Natural killer cell (primary cell): ENCODE measurements around the gene FBXW4. TPM values are rescaled to one million over a fixed set of nuclear protein-coding genes. Genes with fewer than 3 reads are reported as not detected.

Source experiments
- ATAC-seq, 3 donors: fragments of 150-1000 bp in 2 of 3; fragments of 200-7000 bp in 1 of 3; cut with Tn5 transposase; 1 replicate in 1 of 3; 2 replicates in 2 of 3; pipeline ENCODE4 v1.10.0; 2021; ENCODE audit warnings: mild to moderate bottlenecking in 2 of 3, moderate library complexity in 2 of 3
- DNase-seq, 2 donors: peaks; one replicate each; pipeline versions ENCODE4 v3.0.0 to v3.0.0-alpha.2; 2013 to 2021; ENCODE audit warnings: mixed read lengths in 1 of 2
- H3K27ac ChIP-seq: one replicate; pipeline ENCODE4 v1.5.1; 2013; ENCODE audit warnings: mild to moderate bottlenecking, low read length
- H3K27me3 ChIP-seq: one replicate; pipeline ENCODE4 v1.6.1; 2013; ENCODE audit warnings: low read length; ENCODE audit not compliant: control insufficient read depth, insufficient read depth
- H3K36me3 ChIP-seq: one replicate; pipeline ENCODE4 v1.6.1; 2013; ENCODE audit warnings: low read length; ENCODE audit not compliant: control insufficient read depth, insufficient read depth
- H3K4me1 ChIP-seq: one replicate; pipeline ENCODE4 v1.6.1; 2013; ENCODE audit warnings: low read length; ENCODE audit not compliant: control insufficient read depth, insufficient read depth
- H3K4me3 ChIP-seq: one replicate; pipeline ENCODE4 v1.5.1; 2013; ENCODE audit warnings: low read length
- H3K9me3 ChIP-seq: one replicate; pipeline ENCODE4 v1.6.1; 2013; ENCODE audit warnings: low read length; ENCODE audit not compliant: control insufficient read depth, insufficient read depth
- H3K27ac Mint-ChIP-seq, 2 donors: one replicate each; pipeline ENCODE4 v1.8.0; 2022; ENCODE audit warnings: mild to moderate bottlenecking in 2 of 2, mixed read lengths in 2 of 2, moderate library complexity in 1 of 2
- H3K27me3 Mint-ChIP-seq, 2 donors: one replicate each; pipeline ENCODE4 v1.8.0; 2022; ENCODE audit warnings: low read depth in 2 of 2, mixed read lengths in 2 of 2
- H3K36me3 Mint-ChIP-seq: one replicate; pipeline ENCODE4 v1.8.0; 2022; ENCODE audit warnings: mixed read lengths
- H3K4me1 Mint-ChIP-seq, 2 donors: one replicate each; pipeline ENCODE4 v1.8.0; 2022; ENCODE audit warnings: mixed read lengths in 2 of 2
- H3K4me3 Mint-ChIP-seq: one replicate; pipeline ENCODE4 v1.8.0; 2022; ENCODE audit warnings: mild to moderate bottlenecking, moderate library complexity, mixed read lengths
- H3K9me3 Mint-ChIP-seq, 2 donors: one replicate each; pipeline ENCODE4 v1.8.0; 2022; ENCODE audit warnings: mixed read lengths in 2 of 2
- WGBS: methylation state at CpG from one replicate; pipeline ENCODE4 v1.1.7; 2013; ENCODE audit warnings: missing lambda C conversion rate; ENCODE audit not compliant: insufficient coverage; 5-methylcytosine and 5-hydroxymethylcytosine counted together
- intact Hi-C: fragments of 100-400 bp; cut with micrococcal nuclease; formaldehyde crosslinking; loops from one replicate; pipeline ENCODE4 v1.14.2; 2022
- total RNA-seq, 4 donors: library from RNA; stranded (reverse); fragments of 120-200 nt in 1 of 4; gene quantifications; one replicate each; pipeline versions ENCODE4 v1.2.3 to v1.2.4, GENCODE V29; 2013 to 2022
- TF ChIP-seq, protein P1 (sequence below): fragments of 200-600 bp; IDR thresholded peaks from one replicate; pipeline ENCODE4 v1.8.0; 2022; ENCODE audit warnings: antibody characterized with exemption

Gene FBXW4
- total RNA-seq, 3 donors from 2014 or later (not counting 1 experiment from before 2014, with no cell fraction given) = 85.9 to 106 (median 91.9) TPM

DNA sequence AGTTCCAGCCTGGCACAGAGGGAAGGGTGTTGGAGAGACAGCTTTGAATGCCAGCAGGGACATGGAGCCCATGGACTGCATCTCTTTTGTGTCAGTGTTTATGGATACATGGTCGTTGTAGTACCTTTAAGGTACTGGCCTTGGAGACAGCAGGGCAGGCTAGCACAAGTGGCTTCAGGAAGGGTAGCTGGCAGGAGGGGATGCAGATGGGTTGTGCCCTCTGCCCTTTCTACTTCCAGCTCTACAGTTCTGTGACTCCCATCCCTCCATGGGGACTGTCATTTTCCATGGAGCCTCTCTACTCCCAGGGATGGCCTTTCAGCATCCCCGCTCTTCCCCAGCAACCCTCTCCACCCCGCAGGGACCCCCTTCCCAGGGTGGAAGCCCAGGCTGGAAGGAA lies 132.0 kb downstream of the FBXW4 start:
- Histone ChIP-seq H3K27ac (no peak overlapping the region), H3K4me3 (no peak overlapping the region), H3K9me3 (no peaks in the 10 kb centered on the region), H3K36me3 (no peaks in the 10 kb centered on the region), H3K27me3 (peaks cover 22% of the 10 kb centered on the region), H3K4me1 (peaks cover 4% of the 10 kb centered on the region)
- intact Hi-C loops = no loop called here
- peaks cover 15 to 31% of the 10 kb centered on the region in 2 donors for H3K4me1 Mint-ChIP-seq
- TF ChIP-seq, protein P1, sequence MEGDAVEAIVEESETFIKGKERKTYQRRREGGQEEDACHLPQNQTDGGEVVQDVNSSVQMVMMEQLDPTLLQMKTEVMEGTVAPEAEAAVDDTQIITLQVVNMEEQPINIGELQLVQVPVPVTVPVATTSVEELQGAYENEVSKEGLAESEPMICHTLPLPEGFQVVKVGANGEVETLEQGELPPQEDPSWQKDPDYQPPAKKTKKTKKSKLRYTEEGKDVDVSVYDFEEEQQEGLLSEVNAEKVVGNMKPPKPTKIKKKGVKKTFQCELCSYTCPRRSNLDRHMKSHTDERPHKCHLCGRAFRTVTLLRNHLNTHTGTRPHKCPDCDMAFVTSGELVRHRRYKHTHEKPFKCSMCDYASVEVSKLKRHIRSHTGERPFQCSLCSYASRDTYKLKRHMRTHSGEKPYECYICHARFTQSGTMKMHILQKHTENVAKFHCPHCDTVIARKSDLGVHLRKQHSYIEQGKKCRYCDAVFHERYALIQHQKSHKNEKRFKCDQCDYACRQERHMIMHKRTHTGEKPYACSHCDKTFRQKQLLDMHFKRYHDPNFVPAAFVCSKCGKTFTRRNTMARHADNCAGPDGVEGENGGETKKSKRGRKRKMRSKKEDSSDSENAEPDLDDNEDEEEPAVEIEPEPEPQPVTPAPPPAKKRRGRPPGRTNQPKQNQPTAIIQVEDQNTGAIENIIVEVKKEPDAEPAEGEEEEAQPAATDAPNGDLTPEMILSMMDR = no peak
- DNase-seq = no peak
- H3K27ac Mint-ChIP-seq = no peak overlapping the region
- peaks cover 31 to 32% of the 10 kb centered on the region in 2 donors for H3K27me3 Mint-ChIP-seq
- H3K9me3 Mint-ChIP-seq = no peaks in the 10 kb centered on the region
- ATAC-seq = no peak
- H3K36me3 Mint-ChIP-seq = no peaks in the 10 kb centered on the region
- no peak overlapping the region for H3K4me3 Mint-ChIP-seq
- WGBS = 60% methylated on average over 2 of the region's 3 CpGs

DNA sequence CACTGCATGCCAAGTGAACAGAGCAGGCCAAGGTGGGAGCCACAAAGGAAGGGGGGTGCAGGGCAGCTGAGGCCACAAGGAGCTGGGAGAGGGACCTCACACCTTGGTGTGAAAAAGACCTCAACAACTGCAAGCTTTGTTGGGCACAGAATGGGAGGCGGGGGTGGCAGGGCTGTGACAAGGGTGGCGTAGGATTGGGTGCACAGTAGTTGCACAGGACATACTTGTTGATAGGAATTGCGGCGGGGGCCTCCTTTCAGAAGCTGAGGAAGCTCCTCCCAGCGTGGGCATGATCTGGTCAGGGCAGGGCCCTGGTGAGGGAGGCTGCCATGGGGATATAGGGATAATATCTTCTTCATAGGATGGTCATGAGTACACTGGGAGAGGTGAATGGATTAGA lies 132.7 kb downstream of the FBXW4 start:
- no peak overlapping the region for H3K27ac ChIP-seq
- DNase-seq (no peak), ATAC-seq (no peak)
- no peaks in the 10 kb centered on the region for H3K9me3 ChIP-seq
- TF ChIP-seq, protein P1 = no peak
- peaks cover 16% of the 10 kb centered on the region for H3K27me3 ChIP-seq
- peaks cover 7% of the 10 kb centered on the region for H3K4me1 ChIP-seq
- no peak overlapping the region for H3K27ac Mint-ChIP-seq
- peaks cover 23 to 26% of the 10 kb centered on the region in 2 donors for H3K27me3 Mint-ChIP-seq
- peaks cover 19 to 36% of the 10 kb centered on the region in 2 donors for H3K4me1 Mint-ChIP-seq
- WGBS = 80% methylated on average over 5 of the region's 5 CpGs
- H3K36me3 ChIP-seq = no peaks in the 10 kb centered on the region
- no peak overlapping the region for H3K4me3 Mint-ChIP-seq
- no peaks in the 10 kb centered on the region for H3K36me3 Mint-ChIP-seq
- intact Hi-C loops = no loop called here
- H3K9me3 Mint-ChIP-seq = no peaks in the 10 kb centered on the region
- no peak overlapping the region for H3K4me3 ChIP-seq

DNA sequence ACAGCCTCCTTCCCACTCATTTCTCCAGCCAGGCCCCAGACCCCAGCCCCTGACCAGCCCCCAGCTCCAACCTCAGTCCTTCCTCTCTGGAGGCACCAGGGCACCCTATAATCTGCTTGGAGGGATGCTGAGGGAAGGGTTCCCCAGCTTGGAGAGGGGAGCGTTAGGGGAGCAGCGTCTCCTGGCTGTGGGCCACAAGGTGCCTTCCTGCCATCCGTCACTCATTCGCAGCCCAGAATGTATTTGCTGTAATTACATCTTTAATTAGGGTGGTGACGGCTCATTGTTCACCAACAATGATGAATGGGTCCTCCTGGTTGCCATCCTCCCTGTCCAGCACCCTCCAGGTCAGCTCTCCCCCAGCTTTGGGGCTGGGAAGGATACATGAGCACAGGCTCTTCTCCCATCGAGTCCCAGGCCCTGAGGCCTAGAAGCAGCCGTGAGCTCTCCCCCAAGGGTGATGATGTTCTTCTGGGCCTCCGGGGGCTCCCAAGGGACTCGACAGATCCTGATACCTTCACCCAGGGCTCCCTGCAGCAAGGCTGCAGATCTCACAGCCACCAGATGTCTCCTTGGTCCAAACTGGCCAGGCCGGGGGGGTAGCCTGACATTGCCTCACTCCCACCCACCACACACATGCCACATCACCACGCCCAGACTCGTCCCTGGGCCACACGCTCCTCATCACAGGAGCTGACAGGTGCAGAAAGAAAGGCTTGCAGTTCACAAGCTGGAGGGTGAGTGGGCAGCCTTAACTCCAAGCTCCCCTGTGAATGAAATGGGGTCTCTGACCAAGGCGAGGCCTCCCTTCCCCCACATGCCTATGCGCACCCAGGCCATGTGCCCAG lies 133.7 kb downstream of the FBXW4 start:
- intact Hi-C loops = no loop called here
- peaks cover 13 to 30% of the 10 kb centered on the region in 2 donors for H3K4me1 Mint-ChIP-seq

More for the DNA sequence above, 133.7 kb downstream of the FBXW4 start:
- Mint-ChIP-seq H3K36me3 (no peaks in the 10 kb centered on the region), H3K9me3 (no peaks in the 10 kb centered on the region), H3K27me3 (peaks cover 15 to 18% of the 10 kb centered on the region in 2 donors), H3K4me3 (no peak overlapping the region), H3K27ac (no peak overlapping the region)
- Histone ChIP-seq H3K36me3 (no peaks in the 10 kb centered on the region), H3K27ac (no peak overlapping the region), H3K4me3 (no peak overlapping the region), H3K4me1 (peaks cover 7% of the 10 kb centered on the region), H3K9me3 (no peaks in the 10 kb centered on the region), H3K27me3 (peaks cover 10% of the 10 kb centered on the region)
- ATAC-seq = no peak
- no peak for DNase-seq
- 88% methylated on average over 15 of the region's 15 CpGs for WGBS
- TF ChIP-seq, protein P1 = no peak

Other genes starting within 250 kb of the FBXW4 start
- gene POLL, start 106.9 kb downstream of the FBXW4 start, total RNA-seq = 10 to 100 TPM; 22.8 to 31.4 (median 26.1) TPM
- 1 to 10 TPM in 1 of 3 donors, under 1 TPM in 2; 0.72 to 1.0 (median 0.83) TPM for gene DPCD, start 106.8 kb downstream of the FBXW4 start, total RNA-seq
- gene FGF8, start 80.9 kb upstream of the FBXW4 start, total RNA-seq = not detected
- gene NPM3, start 88.3 kb upstream of the FBXW4 start, total RNA-seq = 1 to 10 TPM; 8.2 to 9.0 (median 8.5) TPM
- gene OGA, start 123.3 kb upstream of the FBXW4 start, total RNA-seq = 100 to 1,000 TPM; 427 to 488 (median 481) TPM
- 1 to 10 TPM in 2 of 3 donors, under 1 TPM in 1; 0.97 to 2.0 (median 1.6) TPM for gene KCNIP2, start 148.6 kb upstream of the FBXW4 start, total RNA-seq